HCT116 (cell line): ENCODE results near the gene MEF2B.

Experiments
- EGR1 ChIP-seq: IDR thresholded peaks from 2 replicates; pipeline ENCODE4 v1.6.1; 2012; ENCODE audit warnings: low read depth
- EZH2 ChIP-seq: fragments of 200-600 bp; sonication (generic); IDR thresholded peaks from 2 replicates; pipeline ENCODE4 v1.6.1; 2017; ENCODE audit warnings: antibody characterized with exemption, mixed run types
- POLR2A ChIP-seq: IDR thresholded peaks from 2 replicates; pipeline ENCODE4 v1.7.0; 2011; ENCODE audit warnings: borderline replicate concordance; ENCODE audit not compliant: insufficient read depth, insufficient read length; ENCODE audit errors: extremely low read depth
- SIN3A ChIP-seq: IDR thresholded peaks from 2 replicates; pipeline ENCODE4 v1.6.1; 2012; ENCODE audit warnings: low read depth
- TCF7L2 ChIP-seq: IDR thresholded peaks from 2 replicates; pipeline ENCODE4 v1.7.0; 2011; ENCODE audit warnings: borderline replicate concordance, inconsistent platforms; ENCODE audit not compliant: insufficient read depth, insufficient read length; ENCODE audit errors: extremely low read depth
- YY1 ChIP-seq: IDR thresholded peaks from 2 replicates; pipeline ENCODE4 v1.6.1; 2011; ENCODE audit warnings: low read length, low read depth, moderate library complexity, mild to moderate bottlenecking; ENCODE audit not compliant: insufficient replicate concordance; ENCODE audit errors: extremely low read depth
- TF ChIP-seq, protein P1 (sequence below), 3 experiments: fragments of 200-600 bp in 1 of 3; sonication (generic) in 1 of 3; IDR thresholded peaks in 2 of 3; conservative IDR thresholded peaks in 1 of 3; 2 replicates each; pipeline ENCODE4 v1.5.1; 2012 to 2017; ENCODE audit warnings: low read depth in 2 of 3, low read length in 2 of 3, antibody characterized with exemption in 1 of 3, borderline replicate concordance in 1 of 3, control low read depth in 1 of 3, mild to moderate bottlenecking in 1 of 3, mixed read lengths in 1 of 3, mixed run types in 1 of 3, moderate library complexity in 1 of 3; ENCODE audit not compliant: insufficient read depth in 1 of 3

DNA sequence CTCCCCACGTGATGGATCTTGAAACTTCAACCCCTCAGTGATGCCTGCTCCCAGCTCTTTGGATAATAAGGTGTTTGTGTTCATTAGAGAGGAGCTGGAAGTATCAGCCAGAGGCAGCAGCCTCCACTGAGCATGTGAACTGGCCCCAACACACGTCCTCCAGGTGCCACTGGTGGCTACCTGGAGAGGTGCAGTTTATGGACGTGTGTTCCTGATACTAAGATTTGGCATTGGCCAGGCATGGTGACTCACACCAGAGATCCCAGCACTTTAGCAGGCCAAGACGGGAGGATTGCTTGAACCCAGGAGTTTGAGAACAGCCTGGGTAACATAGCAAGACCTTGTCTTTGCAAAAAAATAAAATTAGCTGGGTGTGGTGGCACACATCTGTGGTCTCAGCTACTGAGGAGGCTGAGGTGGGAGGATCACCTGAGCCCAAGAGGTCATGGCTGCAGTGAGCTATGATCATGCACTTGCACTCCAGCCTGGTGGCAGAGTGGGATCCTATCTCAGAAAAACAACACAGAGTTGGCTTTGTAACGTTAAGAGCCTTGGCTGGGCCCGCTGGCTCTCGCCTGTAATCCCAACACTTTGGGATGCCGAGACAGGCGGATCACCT lies 71.9 kb downstream of the MEF2B start:
- TF ChIP-seq TCF7L2 (no peak), EGR1 (no peak), EZH2 (no peak), YY1 (no peak), POLR2A (no peak), SIN3A (no peak)
- TF ChIP-seq, protein P1, sequence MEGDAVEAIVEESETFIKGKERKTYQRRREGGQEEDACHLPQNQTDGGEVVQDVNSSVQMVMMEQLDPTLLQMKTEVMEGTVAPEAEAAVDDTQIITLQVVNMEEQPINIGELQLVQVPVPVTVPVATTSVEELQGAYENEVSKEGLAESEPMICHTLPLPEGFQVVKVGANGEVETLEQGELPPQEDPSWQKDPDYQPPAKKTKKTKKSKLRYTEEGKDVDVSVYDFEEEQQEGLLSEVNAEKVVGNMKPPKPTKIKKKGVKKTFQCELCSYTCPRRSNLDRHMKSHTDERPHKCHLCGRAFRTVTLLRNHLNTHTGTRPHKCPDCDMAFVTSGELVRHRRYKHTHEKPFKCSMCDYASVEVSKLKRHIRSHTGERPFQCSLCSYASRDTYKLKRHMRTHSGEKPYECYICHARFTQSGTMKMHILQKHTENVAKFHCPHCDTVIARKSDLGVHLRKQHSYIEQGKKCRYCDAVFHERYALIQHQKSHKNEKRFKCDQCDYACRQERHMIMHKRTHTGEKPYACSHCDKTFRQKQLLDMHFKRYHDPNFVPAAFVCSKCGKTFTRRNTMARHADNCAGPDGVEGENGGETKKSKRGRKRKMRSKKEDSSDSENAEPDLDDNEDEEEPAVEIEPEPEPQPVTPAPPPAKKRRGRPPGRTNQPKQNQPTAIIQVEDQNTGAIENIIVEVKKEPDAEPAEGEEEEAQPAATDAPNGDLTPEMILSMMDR (IDR thresholded peaks at IDR 0.05 in 2 of 3, conservative IDR thresholded peaks at IDR 0.05 in 1 of 3; ENCODE audit: borderline replicate concordance in 1 of 3, insufficient read depth in 1 of 3, low read depth in 2 of 3, low read length in 2 of 3): peak in 2 of 3 experiments; percentile 38 to 43; a peak in 4 of 6 replicates
